Activated naive CD8-positive, alpha-beta T cell treated with anti-CD3 and anti-CD28 coated beads for 36 hours (primary cell): ENCODE measurements around the gene L1CAM. TPM values are rescaled to one million over a fixed set of nuclear protein-coding genes. Genes with fewer than 3 reads are reported as not detected.
A peak's percentile ranks its signal among the peaks of the same experiment; 100 is the strongest.

Experiments
- DNase-seq: peaks from one replicate; pipeline ENCODE4 v3.0.0; 2021
- H3K27ac Mint-ChIP-seq: one replicate; pipeline ENCODE4 v1.8.0; 2022; ENCODE audit warnings: mild to moderate bottlenecking, moderate library complexity, mixed read lengths
- H3K27me3 Mint-ChIP-seq: one replicate; pipeline ENCODE4 v1.8.0; 2022; ENCODE audit warnings: mild to moderate bottlenecking, mixed read lengths
- H3K36me3 Mint-ChIP-seq: one replicate; pipeline ENCODE4 v1.8.0; 2021; ENCODE audit warnings: mild to moderate bottlenecking, mixed read lengths
- H3K4me1 Mint-ChIP-seq: one replicate; pipeline ENCODE4 v1.8.0; 2021; ENCODE audit warnings: mixed read lengths
- H3K4me3 Mint-ChIP-seq: one replicate; pipeline ENCODE4 v1.8.0; 2022; ENCODE audit warnings: mild to moderate bottlenecking, moderate library complexity, mixed read lengths
- H3K9me3 Mint-ChIP-seq: one replicate; pipeline ENCODE4 v1.8.0; 2022; ENCODE audit warnings: mixed read lengths
- total RNA-seq, 2 experiments: library from RNA; stranded (reverse); gene quantifications; one replicate each; pipeline ENCODE4 v1.2.3, GENCODE V29; 2021

Gene L1CAM
- total RNA-seq, 2 experiments from 2014 or later = 0.16 to 0.29 TPM

- Mint-ChIP-seq H3K36me3 (no peaks in the 10 kb centered on the region), H3K4me3 (no peak overlapping the region), H3K27me3 (peaks cover 4% of the 10 kb centered on the region), H3K27ac (no peak overlapping the region), H3K4me1 (peaks cover 11% of the 10 kb centered on the region), H3K9me3 (no peaks in the 10 kb centered on the region)
- DNase-seq = no peak
Measured at GRCh38 chrX:153857348-153857903, 28.5 kb downstream of the L1CAM start.

DNA sequence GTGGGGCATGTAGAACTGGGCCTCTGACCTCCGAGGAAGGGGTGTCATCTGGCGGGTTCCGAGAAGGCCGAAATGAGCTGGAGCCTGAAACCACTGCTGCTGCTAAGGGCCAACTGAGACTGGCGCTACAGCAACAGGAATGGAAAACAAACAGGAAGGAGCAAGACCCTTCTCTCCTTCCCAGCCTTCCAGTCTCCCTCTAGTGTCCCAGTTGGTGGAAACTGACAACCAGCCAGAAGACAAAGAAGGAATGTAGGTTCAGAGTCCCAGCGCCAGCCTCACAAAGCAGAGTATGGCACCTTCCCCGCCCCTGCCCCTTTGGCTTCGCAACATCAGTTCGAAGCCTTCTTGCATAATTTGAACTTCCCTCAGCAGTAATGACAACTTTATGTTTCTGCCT lies 31.3 kb downstream of the L1CAM start:
- peaks cover 11% of the 10 kb centered on the region for H3K4me1 Mint-ChIP-seq
- no peaks in the 10 kb centered on the region for H3K36me3 Mint-ChIP-seq
- no peak for DNase-seq
- no peak overlapping the region for H3K4me3 Mint-ChIP-seq
- H3K9me3 Mint-ChIP-seq = no peaks in the 10 kb centered on the region
- peaks cover 4% of the 10 kb centered on the region for H3K27me3 Mint-ChIP-seq
- no peak overlapping the region for H3K27ac Mint-ChIP-seq

DNA sequence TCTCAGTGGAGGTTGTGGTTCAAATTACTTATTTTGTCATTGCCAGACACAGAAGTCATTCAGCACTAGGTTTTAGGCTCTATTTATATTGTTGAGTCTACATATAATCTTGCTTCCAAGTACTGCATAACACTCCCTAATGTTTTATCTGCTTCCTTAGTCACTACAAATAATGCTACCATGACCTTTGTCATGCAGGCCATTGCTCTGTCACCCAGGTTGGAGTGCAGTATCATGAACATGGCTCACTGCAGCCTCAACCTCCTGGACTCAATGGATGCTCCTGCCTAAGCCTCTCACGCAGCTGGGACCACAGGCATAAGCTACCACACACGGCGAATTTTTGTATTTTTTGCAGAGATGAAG lies 32.1 kb downstream of the L1CAM start:
- H3K36me3 Mint-ChIP-seq = no peaks in the 10 kb centered on the region
- peaks cover 4% of the 10 kb centered on the region for H3K27me3 Mint-ChIP-seq
- no peaks in the 10 kb centered on the region for H3K9me3 Mint-ChIP-seq
- peaks cover 11% of the 10 kb centered on the region for H3K4me1 Mint-ChIP-seq
- no peak overlapping the region for H3K4me3 Mint-ChIP-seq
- H3K27ac Mint-ChIP-seq = no peak overlapping the region
- DNase-seq = no peak

DNA sequence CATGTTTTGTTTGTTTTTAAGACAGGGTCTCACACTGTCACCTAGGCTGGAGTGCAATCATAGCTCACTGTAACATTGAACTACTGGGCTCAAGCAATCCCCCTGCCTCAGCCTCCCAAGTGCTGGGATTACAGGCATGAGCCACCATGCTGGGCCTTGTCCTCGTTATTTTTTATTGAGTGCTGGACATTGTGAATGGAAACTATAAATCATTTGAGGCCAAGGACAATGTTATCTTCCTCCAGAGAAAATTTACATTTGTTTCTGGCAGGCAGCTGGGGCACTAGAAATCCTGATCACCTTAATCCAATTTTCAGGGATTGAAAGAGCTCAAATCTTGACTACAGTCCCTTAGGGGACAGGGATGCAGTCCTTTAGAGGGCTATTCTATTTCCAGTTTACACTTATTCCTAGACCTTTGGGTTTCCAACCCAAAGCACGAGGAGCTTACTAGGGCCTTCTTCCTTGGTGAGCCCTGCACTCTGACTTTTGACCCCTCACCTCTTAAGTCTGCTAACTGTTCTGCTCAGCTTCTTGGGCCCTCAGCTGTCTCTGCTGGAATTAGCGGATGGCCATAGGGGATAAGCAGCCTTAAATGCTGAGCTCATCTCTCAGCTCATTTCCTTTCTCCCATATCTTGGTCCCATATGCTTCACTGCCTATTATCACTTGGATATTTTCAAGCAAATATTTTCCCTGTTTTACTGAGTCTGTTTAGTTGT lies 32.6 kb downstream of the L1CAM start:
- H3K27me3 Mint-ChIP-seq = peaks cover 4% of the 10 kb centered on the region
- DNase-seq = no peak
- no peak overlapping the region for H3K4me3 Mint-ChIP-seq
- H3K9me3 Mint-ChIP-seq = no peaks in the 10 kb centered on the region
- H3K36me3 Mint-ChIP-seq = no peaks in the 10 kb centered on the region
- peaks cover 11% of the 10 kb centered on the region for H3K4me1 Mint-ChIP-seq
- H3K27ac Mint-ChIP-seq = no peak overlapping the region

DNA sequence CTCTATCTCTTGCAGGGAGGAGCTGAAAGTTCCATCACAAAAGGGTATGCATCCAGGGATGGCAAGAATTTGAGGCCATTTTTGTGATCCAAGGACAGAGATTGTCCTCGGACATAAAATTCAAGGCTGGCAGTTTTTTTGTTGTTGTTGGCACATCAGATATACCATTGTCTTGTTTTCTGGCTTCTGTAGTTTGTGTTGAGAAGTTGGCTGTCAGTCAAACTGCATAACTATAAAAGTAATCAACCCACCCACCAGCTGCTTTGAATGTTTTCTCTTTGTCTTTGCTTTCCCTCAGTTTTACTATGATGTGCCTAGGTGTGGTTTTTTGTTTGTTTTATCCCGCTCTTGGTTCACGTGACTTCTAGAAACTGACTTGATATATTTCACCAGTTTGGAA lies 34.0 kb downstream of the L1CAM start:
- Mint-ChIP-seq H3K4me1 (peaks cover 5% of the 10 kb centered on the region), H3K4me3 (no peak overlapping the region), H3K27ac (no peak overlapping the region), H3K27me3 (peaks cover 4% of the 10 kb centered on the region), H3K36me3 (no peaks in the 10 kb centered on the region), H3K9me3 (no peaks in the 10 kb centered on the region)
- DNase-seq = no peak

GRCh38 chrX:153848325-153848724 lies 37.6 kb downstream of the L1CAM start:
- Mint-ChIP-seq H3K4me3 (no peak overlapping the region), H3K9me3 (no peaks in the 10 kb centered on the region), H3K4me1 (no peaks in the 10 kb centered on the region), H3K36me3 (no peaks in the 10 kb centered on the region), H3K27ac (no peak overlapping the region), H3K27me3 (peaks cover 6% of the 10 kb centered on the region)
- DNase-seq = no peak

DNA sequence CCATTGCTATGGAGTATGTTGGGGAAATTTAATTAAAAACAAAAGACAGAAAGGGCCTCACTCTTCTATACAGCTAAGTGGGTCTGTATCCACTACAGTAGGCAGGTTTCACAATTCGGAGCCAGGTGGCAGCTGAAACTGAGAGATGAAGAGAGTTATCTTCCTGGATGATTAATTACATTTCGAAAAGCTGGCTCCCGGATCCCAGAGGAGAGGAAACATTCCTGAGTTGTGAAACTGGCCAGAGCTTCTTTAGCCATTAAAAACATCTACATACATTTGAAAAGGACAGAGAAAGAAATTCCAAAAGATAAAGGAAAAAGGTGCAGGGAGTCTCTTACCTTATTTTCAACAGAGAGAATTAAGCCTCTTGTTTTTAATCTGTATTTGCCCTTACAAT lies 40.1 kb downstream of the L1CAM start:
- no peak overlapping the region for H3K4me3 Mint-ChIP-seq
- H3K27ac Mint-ChIP-seq = no peak overlapping the region
- DNase-seq = no peak
- H3K4me1 Mint-ChIP-seq = no peaks in the 10 kb centered on the region
- no peaks in the 10 kb centered on the region for H3K9me3 Mint-ChIP-seq
- H3K27me3 Mint-ChIP-seq = peaks cover 9% of the 10 kb centered on the region
- no peaks in the 10 kb centered on the region for H3K36me3 Mint-ChIP-seq

- Mint-ChIP-seq H3K27me3 (peaks cover 9% of the 10 kb centered on the region), H3K9me3 (no peaks in the 10 kb centered on the region), H3K4me3 (no peak overlapping the region), H3K36me3 (no peaks in the 10 kb centered on the region), H3K27ac (no peak overlapping the region), H3K4me1 (no peaks in the 10 kb centered on the region)
- DNase-seq = no peak
Measured at GRCh38 chrX:153845195-153845594, 40.8 kb downstream of the L1CAM start.

DNA sequence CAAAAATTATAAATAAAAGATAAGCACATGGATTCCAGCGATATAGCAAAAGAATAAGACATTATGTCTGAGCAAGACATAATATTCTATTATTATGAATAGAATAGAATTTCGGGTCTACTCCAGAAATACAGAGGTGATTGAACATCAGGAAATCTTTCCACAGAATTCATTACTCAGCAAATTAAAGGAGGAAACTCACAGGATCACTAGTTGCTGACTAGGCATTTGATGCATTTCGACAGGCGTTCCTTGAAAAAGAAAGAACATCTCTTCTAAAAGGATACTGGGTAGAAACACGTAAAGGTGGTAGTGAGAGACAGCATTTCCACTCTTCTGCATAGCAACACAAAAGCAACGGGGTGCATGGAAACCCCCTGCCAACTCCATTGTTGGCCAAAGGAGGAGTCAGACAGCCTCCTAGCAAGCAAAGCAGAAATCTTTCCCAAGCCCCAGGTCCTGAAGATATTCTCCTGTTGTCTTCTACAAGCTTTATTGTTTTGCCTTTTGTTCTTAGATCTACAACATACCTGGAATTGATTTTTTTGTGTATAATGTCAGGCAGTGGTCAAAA lies 41.4 kb downstream of the L1CAM start:
- H3K27me3 Mint-ChIP-seq = peaks cover 9% of the 10 kb centered on the region
- no peak overlapping the region for H3K4me3 Mint-ChIP-seq
- no peaks in the 10 kb centered on the region for H3K9me3 Mint-ChIP-seq
- H3K4me1 Mint-ChIP-seq = no peaks in the 10 kb centered on the region
- H3K27ac Mint-ChIP-seq = no peak overlapping the region
- no peak for DNase-seq
- no peaks in the 10 kb centered on the region for H3K36me3 Mint-ChIP-seq

DNA sequence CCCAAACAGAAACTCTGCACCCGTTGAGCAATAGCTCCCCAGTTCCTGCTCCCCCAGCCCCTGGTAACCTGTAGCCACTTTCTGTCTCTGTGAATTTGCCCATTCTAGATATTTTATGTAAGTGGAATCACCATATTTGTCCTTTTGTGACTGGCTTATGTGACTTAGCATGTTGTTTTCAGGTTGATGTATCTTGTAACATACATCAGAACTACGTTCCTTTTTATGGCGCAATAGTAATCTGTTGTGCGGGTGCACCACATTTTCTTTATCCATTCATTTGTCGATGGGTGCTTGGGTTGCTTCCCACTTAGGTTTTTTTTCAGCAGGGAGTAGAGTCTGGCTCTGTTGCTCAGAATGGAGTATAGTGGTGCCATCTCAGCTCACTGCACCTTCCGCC lies 49.1 kb downstream of the L1CAM start:
- no peaks in the 10 kb centered on the region for H3K36me3 Mint-ChIP-seq
- H3K4me1 Mint-ChIP-seq = no peaks in the 10 kb centered on the region
- no peak for DNase-seq
- H3K9me3 Mint-ChIP-seq = no peaks in the 10 kb centered on the region
- H3K27me3 Mint-ChIP-seq = no peaks in the 10 kb centered on the region
- H3K4me3 Mint-ChIP-seq = no peak overlapping the region
- no peak overlapping the region for H3K27ac Mint-ChIP-seq

DNA sequence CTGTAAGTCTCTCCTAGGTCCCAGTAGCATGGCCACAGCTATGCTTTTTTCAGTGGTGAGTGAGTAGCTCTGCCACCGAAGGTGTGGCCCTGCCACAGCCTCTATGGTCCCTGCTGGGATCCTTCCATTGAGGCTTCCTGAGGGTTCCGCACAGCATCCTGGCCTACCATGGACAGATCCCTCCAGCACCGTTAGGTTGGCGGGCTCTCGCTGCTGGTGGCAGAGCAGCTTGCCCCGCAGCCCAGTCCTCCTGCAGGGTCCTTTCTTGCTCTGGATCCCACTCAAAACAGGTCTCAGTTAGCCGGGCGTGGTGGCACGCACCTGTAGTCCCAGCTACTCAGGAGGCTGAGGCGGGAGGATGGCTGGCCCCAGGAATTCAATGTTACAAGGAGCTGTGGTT lies 53.2 kb downstream of the L1CAM start:
- Mint-ChIP-seq H3K27ac (no peak overlapping the region), H3K27me3 (peaks cover 9% of the 10 kb centered on the region), H3K36me3 (no peaks in the 10 kb centered on the region), H3K4me1 (peaks cover 2% of the 10 kb centered on the region), H3K9me3 (no peaks in the 10 kb centered on the region), H3K4me3 (no peak overlapping the region)
- DNase-seq = no peak

GRCh38 chrX:153831429-153832150 lies 54.4 kb downstream of the L1CAM start:
- DNase-seq = no peak
- H3K27ac Mint-ChIP-seq = no peak overlapping the region
- no peaks in the 10 kb centered on the region for H3K36me3 Mint-ChIP-seq
- peaks cover 9% of the 10 kb centered on the region for H3K27me3 Mint-ChIP-seq
- no peaks in the 10 kb centered on the region for H3K9me3 Mint-ChIP-seq
- peak overlapping the region; percentile 32 for H3K4me3 Mint-ChIP-seq
- peaks cover 2% of the 10 kb centered on the region for H3K4me1 Mint-ChIP-seq

- H3K4me3 Mint-ChIP-seq = peak overlapping the region; percentile 25
Measured at GRCh38 chrX:153830640-153831428, 55.1 kb downstream of the L1CAM start.

GRCh38 chrX:153829799-153830639 lies 56.0 kb downstream of the L1CAM start, which contains the start of gene PDZD4:
Gene PDZD4 (minus strand): TSS chrX:153830544. CDS start chrX:153830298, 246 bp downstream.
- no peak within 1 kb of the TSS for H3K27ac Mint-ChIP-seq
- no peaks in the 10 kb centered on the region for H3K36me3 Mint-ChIP-seq
- peak within 1 kb of the TSS; percentile 32 for H3K4me3 Mint-ChIP-seq
- peaks cover 2% of the 10 kb centered on the region for H3K4me1 Mint-ChIP-seq
- H3K9me3 Mint-ChIP-seq = no peaks in the 10 kb centered on the region
- peaks cover 9% of the 10 kb centered on the region for H3K27me3 Mint-ChIP-seq
- peak; percentile 9 for DNase-seq

More at GRCh38 chrX:153830640-153831428, 55.1 kb downstream of the L1CAM start:
- H3K36me3 Mint-ChIP-seq = no peaks in the 10 kb centered on the region
- no peaks in the 10 kb centered on the region for H3K9me3 Mint-ChIP-seq
- DNase-seq = no peak
- no peak overlapping the region for H3K27ac Mint-ChIP-seq
- H3K4me1 Mint-ChIP-seq = peaks cover 2% of the 10 kb centered on the region
- H3K27me3 Mint-ChIP-seq = peaks cover 9% of the 10 kb centered on the region
